Measurements from ENCODE around the gene CHMP2A.

The CHMP2A gene

DNA sequence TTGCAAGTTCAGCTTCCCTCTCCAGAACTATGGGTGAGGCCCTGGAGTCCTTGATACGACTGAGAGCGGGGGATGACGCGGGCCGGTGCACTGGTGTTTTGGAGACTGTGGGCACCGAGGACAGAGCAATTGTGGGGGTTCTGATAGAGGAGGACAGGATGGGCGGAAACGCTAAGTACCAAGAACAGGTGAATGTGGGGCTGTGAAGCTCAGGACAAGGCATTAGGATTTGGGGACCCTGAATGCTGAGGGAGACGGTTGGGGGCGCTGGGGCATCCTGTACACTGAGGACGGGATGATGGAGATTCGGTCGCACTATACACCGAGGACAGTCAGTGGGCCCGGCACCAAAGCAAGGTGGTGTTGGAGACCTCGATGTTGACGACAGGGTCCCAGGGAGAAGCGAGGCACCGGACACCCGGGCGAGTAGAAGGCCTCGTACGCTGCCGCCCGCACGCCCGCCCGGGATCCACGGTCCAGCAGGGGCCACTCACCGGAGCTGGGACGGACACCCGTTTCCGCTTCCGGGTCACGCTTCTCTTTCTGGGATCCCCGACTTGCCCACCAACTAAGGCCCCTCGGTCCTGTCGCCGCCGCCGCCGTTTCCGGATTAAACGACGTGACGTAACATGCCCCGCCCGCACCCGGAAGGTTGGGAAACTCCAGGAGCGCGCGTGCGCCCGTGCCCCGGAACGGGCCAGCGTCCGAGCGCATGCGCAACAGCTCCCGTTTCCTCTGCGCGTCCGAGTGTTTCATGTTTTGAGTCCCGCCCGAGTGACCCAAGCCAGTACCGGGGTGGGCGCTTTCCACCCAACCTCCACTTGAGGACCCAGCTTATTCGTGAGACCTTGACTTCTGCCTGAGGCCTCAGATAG is at the start of gene CHMP2A:
Gene CHMP2A, minus strand, starts transcription at position 612 of the 875 bp plus-strand sequence. CDS start 893 bp downstream, outside the sequence.
- Histone ChIP-seq H3K27ac (ENCODE audit: low read length) (peak within 1 kb of the TSS; percentile 82), H3K79me2 (ENCODE audit: low read length) (peaks cover 64% of the 10 kb centered on the region), H3K4me3 (ENCODE audit: low read length) (peak within 1 kb of the TSS; percentile 84), H3K36me3 (replicated peaks; ENCODE audit: low read depth, low read length) (peaks cover 45% of the 10 kb centered on the region), H2AFZ (ENCODE audit: low read depth, low read length) (0 out of 2 replicates have a peak within 1 kb of the TSS, but pooled peaks have one; percentile 56), H3K4me2 (ENCODE audit: low read length) (peak within 1 kb of the TSS; percentile 85), H3K9ac (ENCODE audit: low read length) (peak within 1 kb of the TSS; percentile 80), H3K27me3 (ENCODE audit: low read depth, low read length) (no peaks in the 10 kb centered on the region), H4K20me1 (ENCODE audit: insufficient read depth, low read length) (peaks cover 17% of the 10 kb centered on the region), H3K9me3 (ENCODE audit: insufficient read depth, low read length) (no peaks in the 10 kb centered on the region), H3K4me1 (ENCODE audit: low read length) (peaks cover 25% of the 10 kb centered on the region)
- TF ChIP-seq, protein P1, sequence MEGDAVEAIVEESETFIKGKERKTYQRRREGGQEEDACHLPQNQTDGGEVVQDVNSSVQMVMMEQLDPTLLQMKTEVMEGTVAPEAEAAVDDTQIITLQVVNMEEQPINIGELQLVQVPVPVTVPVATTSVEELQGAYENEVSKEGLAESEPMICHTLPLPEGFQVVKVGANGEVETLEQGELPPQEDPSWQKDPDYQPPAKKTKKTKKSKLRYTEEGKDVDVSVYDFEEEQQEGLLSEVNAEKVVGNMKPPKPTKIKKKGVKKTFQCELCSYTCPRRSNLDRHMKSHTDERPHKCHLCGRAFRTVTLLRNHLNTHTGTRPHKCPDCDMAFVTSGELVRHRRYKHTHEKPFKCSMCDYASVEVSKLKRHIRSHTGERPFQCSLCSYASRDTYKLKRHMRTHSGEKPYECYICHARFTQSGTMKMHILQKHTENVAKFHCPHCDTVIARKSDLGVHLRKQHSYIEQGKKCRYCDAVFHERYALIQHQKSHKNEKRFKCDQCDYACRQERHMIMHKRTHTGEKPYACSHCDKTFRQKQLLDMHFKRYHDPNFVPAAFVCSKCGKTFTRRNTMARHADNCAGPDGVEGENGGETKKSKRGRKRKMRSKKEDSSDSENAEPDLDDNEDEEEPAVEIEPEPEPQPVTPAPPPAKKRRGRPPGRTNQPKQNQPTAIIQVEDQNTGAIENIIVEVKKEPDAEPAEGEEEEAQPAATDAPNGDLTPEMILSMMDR (IDR thresholded peaks at IDR 0.05; ENCODE audit: low read depth, low read length): no peak
- no peak for TF ChIP-seq EZH2phosphoT487 (IDR thresholded peaks at IDR 0.05; ENCODE audit: low read depth)

DNA sequence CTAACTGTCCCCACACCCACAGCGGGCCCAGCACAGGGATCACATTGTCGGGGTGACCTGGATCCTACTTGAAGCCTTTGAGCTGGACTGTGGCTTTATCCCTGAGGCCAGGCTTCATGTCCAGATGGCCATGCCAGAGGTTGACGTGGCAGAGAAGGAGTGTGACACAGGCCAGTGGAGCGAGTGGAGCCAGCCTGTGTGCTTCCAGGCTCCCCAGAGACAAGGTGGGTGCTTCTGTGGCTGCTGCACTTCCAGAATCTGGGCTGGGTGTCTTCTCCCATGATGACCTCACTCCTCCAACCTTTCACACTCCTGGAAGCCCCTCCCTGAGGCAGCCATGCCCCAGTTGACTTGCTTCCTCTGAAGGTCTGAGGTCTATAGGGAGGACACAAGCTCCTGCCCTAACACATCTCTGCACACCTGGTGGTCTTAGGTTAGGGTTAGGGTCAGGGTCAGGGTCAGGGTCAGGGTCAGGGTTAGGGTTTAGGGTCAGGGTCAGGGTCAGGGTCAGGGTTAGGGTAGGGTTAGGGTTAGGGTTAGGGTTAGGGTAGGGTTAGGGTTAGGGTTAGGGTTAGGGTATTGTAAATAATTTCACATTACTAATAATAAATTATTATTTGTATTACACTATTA is 31.3 kb upstream of the CHMP2A start:
- peaks cover 11% of the 10 kb centered on the region; the same call in 1 of the 2 replicates for H3K4me1 ChIP-seq (ENCODE audit: low read length)
- H3K79me2 ChIP-seq (ENCODE audit: low read length): no peaks in the 10 kb centered on the region
- no peaks in the 10 kb centered on the region for H3K27me3 ChIP-seq (ENCODE audit: low read depth, low read length)
- H3K9me3 ChIP-seq (ENCODE audit: insufficient read depth, low read length): no peaks in the 10 kb centered on the region
- H3K9ac ChIP-seq (ENCODE audit: low read length): no peak overlapping the region
- H3K27ac ChIP-seq (ENCODE audit: low read length): no peak overlapping the region
- peaks cover 17% of the 10 kb centered on the region for H3K36me3 ChIP-seq (replicated peaks; ENCODE audit: low read depth, low read length)
- H3K4me2 ChIP-seq (ENCODE audit: low read length): no peak overlapping the region
- no peak overlapping the region for H3K4me3 ChIP-seq (ENCODE audit: low read length)
- H4K20me1 ChIP-seq (ENCODE audit: insufficient read depth, low read length): no peaks in the 10 kb centered on the region; the same call in 1 of the 2 replicates
- TF ChIP-seq, protein P1 (IDR thresholded peaks at IDR 0.05; ENCODE audit: low read depth, low read length): no peak
- TF ChIP-seq EZH2phosphoT487 (IDR thresholded peaks at IDR 0.05; ENCODE audit: low read depth): no peak
- no peak overlapping the region for H2AFZ ChIP-seq (ENCODE audit: low read depth, low read length)

DNA sequence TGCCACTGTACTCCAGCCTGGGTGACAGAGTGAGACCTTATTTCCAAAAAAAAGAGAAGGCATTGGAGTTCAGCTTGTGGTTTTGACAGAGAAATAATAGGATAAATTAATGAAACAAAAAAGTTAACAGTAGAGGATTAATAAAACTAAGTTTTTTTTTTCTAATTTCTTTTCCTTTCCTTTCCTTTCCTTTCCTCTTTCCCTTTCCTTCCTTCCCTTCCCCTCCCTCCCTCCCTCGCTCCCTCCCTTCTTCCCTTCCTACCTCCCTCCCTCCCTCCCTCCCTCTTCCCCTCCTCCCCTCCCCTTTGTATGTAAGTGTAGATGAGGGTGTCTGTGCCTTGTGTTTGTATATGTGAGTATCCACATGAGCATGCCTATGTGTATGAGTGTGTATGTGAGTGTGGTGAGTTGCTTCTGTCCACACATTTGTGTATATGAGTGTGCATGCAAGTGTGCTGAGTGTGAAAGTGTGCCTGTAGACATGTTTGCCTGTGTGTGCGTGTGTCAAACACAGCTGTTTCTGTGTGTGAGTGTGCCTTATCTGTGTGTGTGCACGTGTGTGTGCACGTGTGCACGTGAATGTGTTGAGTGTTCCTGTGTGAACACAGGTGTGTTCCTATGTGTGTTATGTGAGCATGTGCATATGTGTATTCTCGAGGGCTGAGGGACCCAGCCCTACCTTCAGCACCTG is 30.7 kb upstream of the CHMP2A start:
- Histone ChIP-seq H4K20me1 (ENCODE audit: insufficient read depth, low read length) (no peaks in the 10 kb centered on the region; the same call in 1 of the 2 replicates), H3K9ac (ENCODE audit: low read length) (no peak overlapping the region), H3K27me3 (ENCODE audit: low read depth, low read length) (no peaks in the 10 kb centered on the region), H3K27ac (ENCODE audit: low read length) (no peak overlapping the region), H3K79me2 (ENCODE audit: low read length) (no peaks in the 10 kb centered on the region), H2AFZ (ENCODE audit: low read depth, low read length) (no peak overlapping the region), H3K4me1 (ENCODE audit: low read length) (peaks cover 11% of the 10 kb centered on the region; the same call in 1 of the 2 replicates), H3K4me3 (ENCODE audit: low read length) (no peak overlapping the region), H3K4me2 (ENCODE audit: low read length) (no peak overlapping the region), H3K9me3 (ENCODE audit: insufficient read depth, low read length) (no peaks in the 10 kb centered on the region), H3K36me3 (replicated peaks; ENCODE audit: low read depth, low read length) (peaks cover 18% of the 10 kb centered on the region)
- TF ChIP-seq, protein P1 (IDR thresholded peaks at IDR 0.05; ENCODE audit: low read depth, low read length): no peak
- no peak for TF ChIP-seq EZH2phosphoT487 (IDR thresholded peaks at IDR 0.05; ENCODE audit: low read depth)
